Stimulated activated CD4-positive, alpha-beta T cell treated with anti-CD3 and anti-CD28 coated beads, TNF-alpha, amount 100 ng/mL, for 1 hour (primary cell): ENCODE data around the gene LIMS1.
"Not testable (repeated sequence)": the region's sequence is repeated elsewhere in the genome, so short reads cannot be mapped to it uniquely, and the experiment has no call there.

ENCODE experiments used
- DNase-seq, 3 donors: peaks; one replicate each; pipeline ENCODE4 v3.0.0-alpha.2; 2020; ENCODE audit warnings: low read depth in 3 of 3, low spot score in 1 of 3

Gene LIMS1

DNA sequence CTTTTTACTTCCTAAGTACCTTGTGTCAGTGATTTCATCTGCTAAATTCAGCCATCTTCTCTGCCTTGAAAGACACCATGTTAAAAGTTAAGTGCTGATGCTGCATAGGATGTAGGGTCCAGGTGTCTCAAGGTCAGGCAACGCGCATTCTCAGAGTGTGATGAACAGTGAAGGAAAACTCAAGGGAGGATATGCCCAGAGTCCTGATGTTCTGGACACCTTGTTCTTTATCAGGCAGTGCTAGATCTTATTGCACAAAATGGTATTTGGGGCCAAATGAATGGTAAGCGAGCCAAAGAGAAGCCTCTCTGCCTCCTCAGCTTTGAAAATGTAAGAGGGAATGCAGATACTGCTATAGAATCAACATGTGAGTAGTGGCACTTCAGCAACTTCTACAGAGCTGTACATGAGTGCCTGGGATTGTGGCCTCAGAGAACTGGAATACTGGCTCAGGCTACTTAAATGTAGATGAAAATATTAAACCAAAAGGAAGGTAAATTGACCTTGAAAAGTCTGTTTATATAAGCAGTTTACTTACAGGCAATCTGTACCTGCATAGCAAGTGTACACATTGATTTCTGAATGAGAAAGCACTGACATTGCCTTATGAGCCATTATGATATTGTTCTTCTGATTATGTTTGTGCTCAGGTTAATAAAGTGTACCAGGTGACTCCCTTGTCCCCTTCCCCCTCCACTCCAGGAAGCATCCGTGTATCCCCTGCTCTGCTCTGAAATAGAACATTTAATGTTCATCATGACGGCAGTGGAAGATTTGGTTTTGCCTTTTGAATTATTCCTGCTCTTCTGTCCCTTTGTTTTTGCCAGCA is 98.3 kb downstream of the LIMS1 start:
- no peak for DNase-seq

DNA sequence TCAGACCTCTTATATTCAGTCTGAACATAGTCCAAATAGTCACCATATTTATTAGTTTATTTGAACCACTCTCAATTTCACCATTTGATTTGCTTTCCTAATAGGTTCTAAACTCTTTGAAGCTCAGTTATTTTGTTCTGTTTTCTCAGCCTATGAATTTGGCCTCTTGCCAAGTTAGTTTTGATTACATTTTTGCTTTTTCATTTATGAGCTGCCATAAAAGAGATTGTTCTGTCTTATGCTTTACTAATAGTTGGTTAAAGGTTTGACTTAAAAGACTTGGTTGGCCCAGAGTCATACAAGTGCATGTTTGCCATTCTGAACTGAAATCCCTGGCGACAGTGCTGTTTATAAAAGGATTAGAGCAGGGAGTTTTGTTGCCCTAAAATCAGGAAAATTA is 99.1 kb downstream of the LIMS1 start:
- no peak for DNase-seq

DNA sequence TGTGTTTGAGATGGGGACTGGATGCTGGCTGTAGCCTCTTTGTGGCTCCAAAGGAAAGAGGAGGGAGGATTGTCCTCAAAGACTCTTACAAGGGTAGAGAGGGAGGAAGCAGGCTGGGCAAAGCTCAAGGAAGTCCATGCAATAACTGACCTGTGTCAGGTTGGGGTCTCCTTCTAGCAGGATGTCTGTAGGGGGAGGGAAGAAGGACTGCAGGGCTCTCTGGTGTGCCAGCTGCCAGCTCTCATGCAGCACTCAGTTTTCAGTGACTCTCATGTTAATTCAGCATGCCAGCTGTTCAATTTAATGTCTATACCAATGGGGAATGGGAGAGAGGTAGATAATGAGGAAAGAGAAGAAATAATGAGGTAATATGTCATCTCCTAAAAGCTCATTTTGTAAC is 99.7 kb downstream of the LIMS1 start:
- DNase-seq = no peak

DNA sequence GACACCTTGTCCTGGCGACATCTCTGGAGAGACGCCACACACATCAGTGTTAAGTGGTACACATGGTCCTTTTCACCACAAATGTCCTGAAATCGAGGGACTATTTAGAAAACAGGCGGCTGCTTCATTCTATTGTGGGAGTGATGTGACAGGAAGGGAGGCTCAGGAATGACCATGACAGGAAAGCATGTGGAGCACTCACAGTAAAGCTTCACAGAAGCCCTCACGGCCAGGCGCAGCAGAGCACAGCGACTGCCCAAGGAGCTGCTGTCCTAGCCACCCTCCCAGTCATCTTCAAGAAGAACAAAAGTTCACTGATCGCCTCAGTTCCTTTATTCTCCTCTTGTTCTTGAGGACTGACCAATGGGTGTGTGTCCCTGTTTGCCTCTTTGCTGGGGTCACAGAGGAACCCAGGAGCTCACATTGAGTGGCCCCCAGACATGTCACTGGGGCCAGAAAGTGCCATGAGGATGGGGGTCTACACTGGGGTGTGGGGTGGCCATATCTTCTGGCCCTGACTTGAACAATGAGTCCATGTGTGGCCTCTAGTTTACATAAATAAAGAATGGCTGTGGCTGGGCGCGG is 100.4 kb downstream of the LIMS1 start:
- DNase-seq = no peak

DNA sequence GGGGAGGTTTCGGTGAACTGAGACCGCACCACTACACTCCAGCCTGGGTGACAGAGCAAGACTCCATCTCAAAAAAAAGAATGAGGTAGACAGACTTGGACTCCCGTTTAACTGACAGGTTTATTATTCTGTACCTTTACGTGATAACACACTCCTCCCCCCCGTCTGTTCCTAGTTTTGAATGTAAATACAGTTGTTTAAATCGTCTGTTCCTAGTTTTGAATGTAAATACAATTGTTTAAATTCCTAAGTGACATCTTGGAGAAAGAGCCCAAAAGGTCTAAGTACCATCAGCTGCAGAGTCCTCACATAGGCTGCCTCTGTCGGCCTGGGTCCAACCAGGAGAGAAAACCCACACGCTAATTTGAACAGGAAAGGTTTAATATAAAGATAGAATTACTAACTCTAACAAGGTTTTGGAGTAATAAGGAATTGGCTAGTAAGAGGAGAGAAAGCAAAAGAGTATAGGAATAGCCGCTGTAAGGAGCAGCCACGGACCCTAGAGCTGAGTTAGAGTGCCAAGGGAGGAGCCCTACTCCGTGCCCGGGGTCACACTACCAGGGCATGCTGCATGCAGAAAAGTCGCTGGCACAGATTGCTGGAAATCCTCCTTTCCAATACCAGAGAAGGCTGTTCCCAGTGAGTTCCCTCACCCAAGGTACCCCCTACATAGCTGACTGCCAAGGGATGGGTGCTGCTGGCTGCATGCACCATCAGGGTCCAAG is 101.5 kb downstream of the LIMS1 start:
- DNase-seq = no peak

DNA sequence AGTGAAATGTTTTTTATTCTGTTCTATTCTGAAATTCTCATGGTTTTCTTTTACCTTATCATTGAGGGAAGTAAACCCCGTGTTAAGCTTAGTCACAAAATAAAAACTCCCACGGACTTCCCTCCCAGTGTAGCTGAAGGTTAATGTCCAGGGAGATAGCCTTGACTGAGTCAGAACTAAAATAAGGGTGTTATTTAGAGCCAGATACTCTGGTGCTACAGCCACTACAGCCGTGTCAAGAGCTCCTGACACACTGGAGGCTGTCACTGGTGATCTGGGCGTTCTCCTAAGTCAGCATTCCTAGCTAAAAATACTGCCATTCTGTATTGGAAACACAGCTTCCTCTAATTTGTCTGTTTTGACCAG is 103.0 kb downstream of the LIMS1 start:
- DNase-seq = no peak

DNA sequence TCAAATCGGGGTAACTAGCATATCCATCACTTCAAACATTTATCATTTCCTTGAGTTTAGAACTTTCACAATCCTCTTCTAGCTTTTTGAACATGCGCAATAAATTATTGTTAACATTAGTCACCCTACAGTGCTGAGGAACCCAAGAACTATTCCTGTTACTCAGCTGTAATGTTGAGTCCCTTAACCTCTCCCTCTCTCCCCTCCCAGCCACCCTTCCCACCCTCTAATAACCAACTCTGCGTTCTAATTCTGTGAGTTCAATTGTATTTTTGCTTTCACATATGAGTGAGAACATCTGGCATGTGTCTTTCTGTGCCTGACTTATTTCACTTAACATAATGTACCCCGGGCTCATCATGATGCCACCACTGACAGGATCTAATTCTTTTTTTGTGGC is 106.5 kb downstream of the LIMS1 start:
- no peak for DNase-seq

DNA sequence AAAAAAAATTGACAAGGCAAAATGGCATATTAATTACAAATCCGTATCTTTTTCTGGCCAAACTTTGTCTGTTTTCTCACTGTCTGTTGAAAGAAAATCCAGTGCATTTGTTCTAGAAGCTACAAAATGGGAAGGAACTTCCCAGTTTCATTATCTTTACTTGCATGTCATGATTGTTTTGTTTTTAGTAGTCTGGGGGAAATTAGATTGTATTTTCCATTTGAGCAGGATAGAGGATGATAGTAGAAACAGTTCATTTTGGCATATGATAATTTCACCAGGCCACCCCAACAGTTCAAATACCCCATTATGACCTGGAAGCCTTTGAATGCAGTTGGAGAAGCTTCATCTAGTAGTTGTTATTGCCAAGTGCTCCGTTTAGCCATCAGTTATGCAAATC is 107.5 kb downstream of the LIMS1 start:
- DNase-seq = no peak

DNA sequence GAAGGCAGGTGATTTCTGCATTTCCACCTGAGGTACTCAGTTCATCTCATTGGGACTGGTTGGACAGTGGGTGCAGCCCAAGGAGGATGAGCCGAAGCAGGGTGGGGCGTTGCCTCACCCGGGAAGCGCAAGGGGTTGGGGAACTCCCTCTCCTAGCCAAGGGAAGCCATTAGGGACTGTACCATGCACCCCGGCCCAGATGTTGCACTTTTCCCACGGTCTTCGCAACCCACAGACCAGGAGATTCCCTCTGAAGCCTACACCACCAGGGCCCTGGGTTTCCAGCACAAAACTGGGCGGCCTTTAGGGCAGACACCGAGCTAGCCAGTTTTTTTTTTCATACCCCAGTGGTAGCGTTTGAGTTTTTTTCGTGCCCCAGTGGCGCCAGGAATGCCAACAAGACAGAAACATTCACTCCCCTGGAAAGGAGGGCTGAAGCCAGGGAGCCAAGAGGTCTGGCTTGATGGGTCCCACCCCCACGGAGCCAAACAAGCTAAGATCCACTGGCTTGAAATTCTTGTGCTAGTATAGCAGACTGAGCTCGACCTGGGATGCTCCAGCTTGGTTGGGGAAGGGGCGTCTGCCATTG is 109.1 kb downstream of the LIMS1 start:
- no peak for DNase-seq

DNA sequence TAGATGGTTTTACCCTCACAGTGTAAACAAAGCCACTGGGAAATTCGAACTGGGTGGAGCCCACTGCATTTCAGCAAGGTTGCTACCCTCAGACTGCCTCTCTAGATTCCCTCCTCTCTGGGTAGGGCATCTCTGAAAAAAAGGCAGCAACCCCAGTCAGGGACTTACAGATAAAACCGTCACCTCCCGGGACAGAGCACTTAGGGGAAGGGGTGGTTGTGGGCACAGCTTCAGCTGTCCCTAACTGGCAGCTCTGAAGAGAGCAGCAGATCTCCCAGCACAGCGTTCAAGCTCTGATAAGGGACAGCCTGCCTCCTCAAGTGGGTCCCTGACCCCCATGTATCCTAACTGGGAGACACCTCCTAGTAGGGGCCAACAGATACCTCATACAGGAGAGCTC is 109.6 kb downstream of the LIMS1 start:
- DNase-seq = not testable (repeated sequence)

DNA sequence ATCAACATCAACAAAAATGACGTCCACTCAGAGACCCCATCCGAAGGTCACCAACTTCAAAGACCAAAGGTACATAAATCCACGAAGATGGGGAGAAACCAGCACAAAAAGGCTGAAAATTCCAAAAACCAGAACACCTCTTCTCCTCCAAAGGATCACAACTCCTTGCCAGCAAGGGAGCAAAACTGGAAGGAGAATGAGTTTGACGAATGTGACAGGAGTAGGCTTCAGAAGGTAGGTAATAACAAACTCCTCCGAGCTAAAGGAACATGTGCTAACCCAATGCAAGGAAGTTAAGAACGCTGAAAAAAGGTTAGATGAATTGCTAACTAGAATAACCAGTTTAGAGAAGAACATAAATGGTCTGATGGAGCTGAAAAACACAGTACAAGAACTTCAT is 110.2 kb downstream of the LIMS1 start:
- not testable (repeated sequence) for DNase-seq

DNA sequence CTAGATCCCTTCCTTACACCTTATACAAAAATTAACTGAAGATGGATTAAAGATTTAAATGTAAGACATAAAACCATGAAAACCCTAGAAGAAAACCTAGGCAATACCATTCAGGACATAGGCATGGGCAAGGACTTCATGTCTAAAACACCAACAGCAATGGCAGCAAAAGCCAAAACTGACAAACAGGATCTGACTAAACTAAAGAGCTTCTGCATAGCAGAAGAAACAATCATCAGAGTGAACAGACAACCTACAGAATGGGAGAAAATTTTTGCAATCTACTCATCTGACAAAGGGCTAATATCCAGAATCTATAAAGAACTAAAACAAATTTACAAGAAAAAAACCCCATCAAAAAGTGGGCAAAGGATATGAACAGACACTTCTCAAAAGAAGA is 114.5 kb downstream of the LIMS1 start:
- DNase-seq = not testable (repeated sequence)

DNA sequence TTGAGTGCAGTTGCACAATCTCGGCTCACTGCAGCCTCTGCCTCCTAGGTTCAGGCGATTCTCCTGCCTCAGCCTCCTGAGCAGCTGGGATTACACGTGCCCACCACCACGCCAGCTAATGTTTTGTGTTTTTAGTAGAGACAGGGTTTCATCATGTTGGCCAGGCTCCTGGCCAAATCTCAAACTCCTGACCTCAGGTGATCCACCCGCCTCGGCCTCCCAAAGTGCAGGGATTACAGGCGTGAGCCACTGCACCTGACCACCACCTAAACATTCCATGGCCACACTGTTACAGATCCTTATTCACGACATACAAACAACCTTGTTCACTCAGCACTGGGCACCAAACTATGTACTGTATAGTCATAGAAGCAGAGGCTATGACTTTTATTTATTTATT is 116.2 kb downstream of the LIMS1 start:
- DNase-seq = not testable (repeated sequence)

DNA sequence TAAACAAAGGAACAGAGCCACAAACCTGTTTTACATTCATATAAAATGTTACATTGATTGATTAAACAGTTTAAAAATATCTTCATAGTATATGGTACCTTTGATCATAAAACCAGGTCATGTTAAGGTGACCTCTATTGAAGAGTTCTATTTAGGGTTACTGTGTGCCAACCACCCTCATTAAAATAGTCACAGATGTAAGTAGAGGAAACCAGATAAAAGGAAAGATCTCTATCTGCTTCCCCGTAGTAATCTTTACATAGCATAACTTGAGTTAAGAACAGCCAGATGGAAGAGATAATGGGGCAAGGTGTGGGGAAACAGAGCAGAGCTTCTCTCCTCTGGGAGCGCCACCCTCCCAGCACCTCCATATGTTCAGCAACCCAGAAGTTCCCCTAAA is 117.2 kb downstream of the LIMS1 start:
- DNase-seq = not testable (repeated sequence)

DNA sequence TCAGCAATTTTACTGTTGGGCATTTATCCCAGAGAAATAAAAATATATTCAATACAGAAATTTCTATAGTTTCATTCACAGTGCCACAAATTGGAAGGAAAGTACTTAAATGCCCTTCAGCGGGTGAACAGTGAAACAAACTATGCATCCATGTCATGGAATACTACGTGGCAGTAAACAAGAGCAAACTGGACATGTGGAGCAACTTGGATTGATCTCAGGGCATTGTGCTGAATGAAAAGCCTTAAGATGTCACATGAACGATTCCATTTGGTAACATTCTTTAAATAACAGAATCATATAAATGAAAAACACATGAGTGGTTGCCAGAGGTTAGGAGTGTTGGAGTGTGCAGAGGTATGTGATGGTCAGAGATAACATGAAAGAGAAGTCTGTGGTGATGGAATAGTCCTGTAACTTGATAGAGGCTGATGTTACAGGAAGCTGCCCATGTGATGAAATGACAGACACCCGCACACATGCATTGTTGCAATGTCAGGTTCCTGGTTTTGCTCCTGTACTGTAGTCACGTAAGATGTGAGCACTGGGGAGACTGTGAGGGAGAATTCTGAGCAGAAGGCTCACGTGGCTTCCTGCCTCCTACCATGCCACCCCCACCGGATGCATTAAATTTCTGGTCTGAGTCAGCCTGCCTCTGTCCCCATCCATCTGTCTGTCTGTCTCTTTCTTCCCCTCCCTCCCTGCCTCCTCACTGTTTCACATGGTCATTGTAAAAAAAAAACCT is 118.1 kb downstream of the LIMS1 start:
- peak; percentile 2 to 6 (median 5) for DNase-seq

DNA sequence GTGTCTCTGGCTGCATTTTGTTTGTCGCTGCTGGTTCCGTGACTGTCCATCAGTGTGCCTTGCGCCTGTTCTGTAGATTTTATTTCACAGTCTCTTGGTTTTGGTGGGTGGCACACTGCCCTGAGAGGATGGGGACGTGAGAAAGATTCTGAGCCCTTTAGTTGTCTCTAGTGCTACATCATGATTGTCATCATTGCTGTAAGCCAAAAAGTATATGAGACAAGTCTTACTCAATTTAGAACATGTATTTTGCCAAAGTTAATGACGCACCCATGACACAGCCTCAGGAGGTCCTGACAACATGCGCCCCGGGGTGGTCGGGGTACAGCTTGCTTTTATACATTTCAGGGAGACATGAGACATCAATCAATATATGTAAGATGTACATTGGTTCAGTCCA is 119.2 kb downstream of the LIMS1 start:
- DNase-seq = not testable (repeated sequence)

DNA sequence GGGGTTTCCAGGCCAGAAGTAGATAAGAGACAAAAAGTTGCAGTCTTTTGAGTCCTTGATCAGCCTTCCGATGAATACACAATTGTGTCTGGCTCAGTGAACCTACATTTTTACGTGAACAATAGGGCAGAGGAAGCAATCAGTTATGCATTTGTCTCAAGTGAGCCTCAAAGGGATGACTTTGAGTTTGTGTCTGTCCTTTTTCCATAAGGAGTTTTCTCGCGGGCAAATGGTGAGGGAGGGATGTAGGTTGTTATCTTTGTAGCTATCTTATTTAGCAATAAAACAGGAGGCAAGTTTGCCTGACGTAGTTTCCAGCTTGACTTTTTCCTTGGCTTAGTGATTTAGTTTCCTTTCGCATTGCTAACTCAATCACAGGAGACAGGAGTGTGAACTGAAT is 119.6 kb downstream of the LIMS1 start:
- DNase-seq = not testable (repeated sequence)

DNA sequence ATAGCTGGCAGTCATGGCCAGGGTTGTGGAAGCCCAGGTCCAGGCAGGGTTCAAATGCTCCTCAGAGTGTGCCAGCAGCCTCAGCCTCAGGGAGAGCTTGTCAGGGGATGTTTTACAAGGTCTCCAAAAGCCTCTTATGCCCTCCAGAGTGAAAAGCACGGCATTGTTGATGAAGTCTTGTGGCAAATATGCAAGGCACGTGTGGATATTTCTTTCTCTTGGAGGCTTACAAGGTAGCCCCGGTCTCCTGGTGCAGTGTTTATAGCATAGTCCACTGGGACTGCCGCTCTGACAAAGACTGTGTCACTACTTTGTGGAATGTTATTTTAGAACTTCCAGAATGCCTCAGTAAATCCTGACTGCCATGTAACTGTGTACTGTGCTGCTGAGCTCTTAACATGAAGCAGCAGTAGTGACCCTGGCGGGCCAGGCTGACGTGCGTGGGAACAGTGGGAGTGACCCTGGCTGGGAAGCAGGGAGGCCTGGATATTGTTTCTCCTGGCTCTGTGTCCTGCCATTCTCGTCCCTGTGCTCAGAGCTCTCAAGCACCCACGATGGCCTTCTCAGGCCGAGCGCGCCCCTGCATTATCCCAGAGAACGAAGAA is 120.4 kb downstream of the LIMS1 start:
- not testable (repeated sequence) for DNase-seq

DNA sequence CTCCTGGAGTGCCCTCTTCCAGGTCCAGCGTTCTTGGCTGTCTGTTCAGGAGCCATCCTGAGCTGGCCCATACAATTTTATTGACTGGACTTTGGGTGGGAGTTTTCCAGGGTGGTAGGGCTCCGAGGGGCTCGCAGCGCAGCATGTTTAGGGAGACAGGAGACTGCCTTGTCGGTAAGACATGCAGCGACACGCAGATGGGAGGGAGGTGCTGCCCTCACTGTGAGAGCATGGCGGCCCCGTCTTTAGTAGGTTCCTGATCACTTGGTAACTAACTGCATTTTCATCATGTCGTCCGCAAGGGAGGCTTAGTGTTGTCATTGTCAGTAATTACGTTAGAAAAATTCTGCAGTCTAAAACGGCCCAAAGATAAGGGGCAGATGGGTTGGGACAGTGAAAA is 121.0 kb downstream of the LIMS1 start:
- DNase-seq = not testable (repeated sequence)

DNA sequence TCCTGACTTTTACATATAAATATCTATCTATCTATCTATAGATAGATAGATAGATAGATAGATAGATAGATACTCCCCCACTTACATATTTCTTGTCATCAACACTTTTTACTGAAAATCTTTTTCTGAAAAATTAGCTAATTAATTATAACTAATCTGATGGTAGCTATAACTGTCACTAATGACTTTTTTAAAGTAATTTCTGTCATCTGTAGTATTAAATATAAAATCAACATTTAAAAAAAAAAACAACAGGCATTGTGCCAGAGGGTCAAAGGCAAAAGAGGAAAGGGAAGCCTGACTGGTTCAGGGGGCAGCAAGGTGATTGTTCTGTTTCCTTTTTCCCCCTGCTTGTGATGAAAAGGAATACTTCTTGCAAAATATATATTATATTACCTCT is 122.0 kb downstream of the LIMS1 start:
- not testable (repeated sequence) for DNase-seq

DNA sequence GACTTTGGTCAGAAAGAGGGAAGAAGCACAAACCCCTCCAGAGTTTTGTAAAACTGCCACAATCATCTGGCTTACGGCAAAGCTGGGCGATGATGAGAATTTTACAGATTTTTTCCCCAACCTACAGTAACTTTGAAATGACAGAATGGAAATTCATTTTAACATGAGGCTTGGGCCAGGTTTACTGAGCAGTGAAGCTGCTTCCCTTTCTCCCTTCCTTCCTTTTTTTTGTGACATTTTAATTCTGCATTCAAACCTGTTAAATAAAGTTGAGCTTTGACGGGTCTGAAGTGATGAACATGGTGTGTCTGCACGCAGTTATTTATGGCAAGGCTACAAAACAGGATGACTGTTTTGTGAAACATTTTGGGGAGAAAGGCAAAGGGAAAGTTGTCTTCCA is 123.2 kb downstream of the LIMS1 start:
- DNase-seq = not testable (repeated sequence)
